ENCODE measurements around the gene SH3YL1. TPM values are rescaled to one million over a fixed set of nuclear protein-coding genes. Genes with fewer than 3 reads are reported as not detected.

Gene SH3YL1
- total RNA-seq, 1 experiment from 2014 or later = 33.0 TPM

DNA sequence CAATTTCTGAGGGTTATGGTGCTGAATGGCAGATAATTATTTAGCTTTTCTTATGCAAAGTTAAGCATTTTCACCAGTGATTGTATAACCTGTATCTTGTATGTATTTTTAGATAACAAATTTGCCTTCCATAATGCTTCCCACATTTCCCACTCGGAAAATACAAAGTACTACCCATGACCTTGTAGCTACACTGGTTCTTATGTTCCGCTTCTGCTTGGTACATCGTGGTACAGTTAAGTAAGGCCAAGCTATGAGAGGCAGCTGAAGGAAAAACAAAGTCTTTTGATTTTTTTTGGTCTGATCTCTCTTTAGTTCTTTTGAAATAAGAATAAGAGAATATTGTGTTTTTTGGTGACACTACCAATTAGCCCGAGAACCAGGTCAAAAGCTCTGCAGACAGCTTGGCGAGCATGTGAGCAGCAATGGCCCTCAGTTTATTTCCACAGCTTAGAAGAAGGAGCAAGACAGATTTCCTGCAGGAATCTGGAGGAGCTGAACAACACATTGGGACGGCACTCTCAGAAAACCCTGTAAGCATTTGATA, 26.8 kb downstream of the SH3YL1 start:
- peaks cover 4% of the 10 kb centered on the region for H3K36me3 ChIP-seq (ENCODE audit: insufficient read depth, low read length, poor library complexity, severe bottlenecking)
- no peak overlapping the region for H3K4me3 ChIP-seq (ENCODE audit: low read depth, low read length, poor library complexity, severe bottlenecking)
- intact Hi-C loops (cut with micrococcal nuclease; ENCODE audit: unreplicated experiment) = no loop called here
- TF ChIP-seq, protein P1, sequence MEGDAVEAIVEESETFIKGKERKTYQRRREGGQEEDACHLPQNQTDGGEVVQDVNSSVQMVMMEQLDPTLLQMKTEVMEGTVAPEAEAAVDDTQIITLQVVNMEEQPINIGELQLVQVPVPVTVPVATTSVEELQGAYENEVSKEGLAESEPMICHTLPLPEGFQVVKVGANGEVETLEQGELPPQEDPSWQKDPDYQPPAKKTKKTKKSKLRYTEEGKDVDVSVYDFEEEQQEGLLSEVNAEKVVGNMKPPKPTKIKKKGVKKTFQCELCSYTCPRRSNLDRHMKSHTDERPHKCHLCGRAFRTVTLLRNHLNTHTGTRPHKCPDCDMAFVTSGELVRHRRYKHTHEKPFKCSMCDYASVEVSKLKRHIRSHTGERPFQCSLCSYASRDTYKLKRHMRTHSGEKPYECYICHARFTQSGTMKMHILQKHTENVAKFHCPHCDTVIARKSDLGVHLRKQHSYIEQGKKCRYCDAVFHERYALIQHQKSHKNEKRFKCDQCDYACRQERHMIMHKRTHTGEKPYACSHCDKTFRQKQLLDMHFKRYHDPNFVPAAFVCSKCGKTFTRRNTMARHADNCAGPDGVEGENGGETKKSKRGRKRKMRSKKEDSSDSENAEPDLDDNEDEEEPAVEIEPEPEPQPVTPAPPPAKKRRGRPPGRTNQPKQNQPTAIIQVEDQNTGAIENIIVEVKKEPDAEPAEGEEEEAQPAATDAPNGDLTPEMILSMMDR (conservative IDR thresholded peaks at IDR 0.05; ENCODE audit: low read depth, low read length) = no peak
- no peak for TF ChIP-seq EZH2 (IDR thresholded peaks at IDR 0.05; ENCODE audit: borderline replicate concordance, low read depth, low read length, poor library complexity, severe bottlenecking)
- H3K4me1 ChIP-seq (ENCODE audit: insufficient read depth, low read length, poor library complexity, severe bottlenecking) = no peaks in the 10 kb centered on the region
- ChIA-PET CTCF (no interaction called here), POLR2A (ENCODE audit: low non-redundant PET) (no interaction called here)
- no peak for DNase-seq (ENCODE audit: low spot score)
- no peak overlapping the region for H3K27ac ChIP-seq (ENCODE audit: low read depth, low read length, poor library complexity, severe bottlenecking)
- no peaks in the 10 kb centered on the region for H3K9me3 ChIP-seq (ENCODE audit: low read depth, low read length, poor library complexity, severe bottlenecking)
- no TSS peak for BruUV-seq (replicated peaks)
- H3K27me3 ChIP-seq (replicated peaks; ENCODE audit: insufficient read depth, low read depth, low read length, poor library complexity) = no peaks in the 10 kb centered on the region

DNA sequence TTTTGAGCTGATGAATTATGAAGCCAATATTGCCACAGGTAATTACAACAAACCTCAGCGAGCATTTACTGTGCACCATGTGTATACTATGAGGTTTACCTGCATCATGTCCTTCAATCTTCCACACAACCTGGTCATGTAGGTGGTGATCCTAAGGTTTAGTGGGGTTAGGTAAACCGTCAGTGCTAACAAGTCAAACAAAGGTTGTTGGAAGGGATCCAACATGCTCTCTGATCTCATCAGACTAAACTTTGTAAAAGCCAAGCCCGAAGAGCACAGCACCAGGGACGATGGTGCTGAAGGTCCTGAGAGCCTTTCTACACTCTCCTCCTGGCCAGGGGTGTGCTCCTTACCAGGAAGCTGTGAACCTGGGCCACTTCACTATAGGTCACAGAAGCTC, 29.4 kb downstream of the SH3YL1 start:
- Histone ChIP-seq H3K36me3 (ENCODE audit: insufficient read depth, low read length, poor library complexity, severe bottlenecking) (peaks cover 4% of the 10 kb centered on the region), H3K27me3 (replicated peaks; ENCODE audit: insufficient read depth, low read depth, low read length, poor library complexity) (no peaks in the 10 kb centered on the region), H3K4me3 (ENCODE audit: low read depth, low read length, poor library complexity, severe bottlenecking) (no peak overlapping the region), H3K4me1 (ENCODE audit: insufficient read depth, low read length, poor library complexity, severe bottlenecking) (no peaks in the 10 kb centered on the region), H3K9me3 (ENCODE audit: low read depth, low read length, poor library complexity, severe bottlenecking) (no peaks in the 10 kb centered on the region), H3K27ac (ENCODE audit: low read depth, low read length, poor library complexity, severe bottlenecking) (no peak overlapping the region)
- CTCF ChIA-PET = no interaction called here
- POLR2A ChIA-PET (ENCODE audit: low non-redundant PET) = no interaction called here
- BruUV-seq (replicated peaks) = no TSS peak
- no peak for TF ChIP-seq EZH2 (IDR thresholded peaks at IDR 0.05; ENCODE audit: borderline replicate concordance, low read depth, low read length, poor library complexity, severe bottlenecking)
- TF ChIP-seq, protein P1 (conservative IDR thresholded peaks at IDR 0.05; ENCODE audit: low read depth, low read length) = no peak
- intact Hi-C loops (cut with micrococcal nuclease; ENCODE audit: unreplicated experiment) = no loop called here
- DNase-seq (ENCODE audit: low spot score) = no peak

DNA sequence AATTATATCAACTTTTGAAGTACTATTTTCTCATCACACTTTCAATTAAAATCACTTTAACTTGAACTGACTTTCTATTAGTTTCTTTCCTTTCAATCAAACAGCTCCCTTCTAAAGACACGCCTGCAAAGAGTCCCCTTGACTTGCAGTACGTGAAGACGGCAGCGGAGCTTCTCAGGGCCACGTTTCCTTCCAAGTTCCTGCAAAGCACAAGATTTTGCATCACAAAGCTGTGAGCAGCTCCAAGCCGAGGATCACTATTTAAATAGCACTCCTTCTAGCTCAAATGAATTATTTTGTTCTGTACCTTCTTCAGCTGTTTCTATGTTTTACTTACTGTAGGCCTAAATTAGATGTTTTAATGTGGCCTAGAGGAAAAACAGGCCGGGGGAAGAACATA, 30.8 kb downstream of the SH3YL1 start:
- no peaks in the 10 kb centered on the region for H3K27me3 ChIP-seq (replicated peaks; ENCODE audit: insufficient read depth, low read depth, low read length, poor library complexity)
- no peak for DNase-seq (ENCODE audit: low spot score)
- BruUV-seq (replicated peaks) = no TSS peak
- H3K36me3 ChIP-seq (ENCODE audit: insufficient read depth, low read length, poor library complexity, severe bottlenecking) = peaks cover 4% of the 10 kb centered on the region
- intact Hi-C loops (cut with micrococcal nuclease; ENCODE audit: unreplicated experiment) = no loop called here
- CTCF ChIA-PET = no interaction called here
- TF ChIP-seq, protein P1 (conservative IDR thresholded peaks at IDR 0.05; ENCODE audit: low read depth, low read length) = no peak
- no peak for TF ChIP-seq EZH2 (IDR thresholded peaks at IDR 0.05; ENCODE audit: borderline replicate concordance, low read depth, low read length, poor library complexity, severe bottlenecking)
- no peak overlapping the region for H3K4me3 ChIP-seq (ENCODE audit: low read depth, low read length, poor library complexity, severe bottlenecking)
- POLR2A ChIA-PET (ENCODE audit: low non-redundant PET) = no interaction called here
- no peaks in the 10 kb centered on the region for H3K4me1 ChIP-seq (ENCODE audit: insufficient read depth, low read length, poor library complexity, severe bottlenecking)
- H3K9me3 ChIP-seq (ENCODE audit: low read depth, low read length, poor library complexity, severe bottlenecking) = no peaks in the 10 kb centered on the region
- H3K27ac ChIP-seq (ENCODE audit: low read depth, low read length, poor library complexity, severe bottlenecking) = no peak overlapping the region

Data from A673 (cell line).